Neural progenitor cell (in vitro differentiated cells): ENCODE results near the gene L2HGDH.

Experiments used
- CTCF ChIP-seq: fragments of 200-600 bp; sonication (generic); IDR thresholded peaks from 2 replicates; pipeline ENCODE4 v1.5.1; 2017; ENCODE audit warnings: antibody characterized with exemption, mild to moderate bottlenecking
- EZH2phosphoT487 ChIP-seq: fragments of 200-600 bp; sonication (generic); IDR thresholded peaks from 2 replicates; pipeline ENCODE4 v1.6.1; 2017; ENCODE audit warnings: antibody characterized with exemption

- no peak for TF ChIP-seq CTCF
- TF ChIP-seq EZH2phosphoT487: no peak
Observed at GRCh38 chr14:50339178-50339804, 27.3 kb upstream of the L2HGDH start.
